SH-SY5Y (cell line): ENCODE measurements around the gene PRRX1.

ENCODE experiments used
- GATA2 ChIP-seq: IDR thresholded peaks from 2 replicates; pipeline ENCODE4 v1.6.1; 2011; ENCODE audit warnings: mild to moderate bottlenecking, low read depth, low read length
- GATA3 ChIP-seq: IDR thresholded peaks from 2 replicates; pipeline ENCODE4 v1.6.1; 2011; ENCODE audit warnings: low read depth, mild to moderate bottlenecking, low read length, moderate library complexity

DNA sequence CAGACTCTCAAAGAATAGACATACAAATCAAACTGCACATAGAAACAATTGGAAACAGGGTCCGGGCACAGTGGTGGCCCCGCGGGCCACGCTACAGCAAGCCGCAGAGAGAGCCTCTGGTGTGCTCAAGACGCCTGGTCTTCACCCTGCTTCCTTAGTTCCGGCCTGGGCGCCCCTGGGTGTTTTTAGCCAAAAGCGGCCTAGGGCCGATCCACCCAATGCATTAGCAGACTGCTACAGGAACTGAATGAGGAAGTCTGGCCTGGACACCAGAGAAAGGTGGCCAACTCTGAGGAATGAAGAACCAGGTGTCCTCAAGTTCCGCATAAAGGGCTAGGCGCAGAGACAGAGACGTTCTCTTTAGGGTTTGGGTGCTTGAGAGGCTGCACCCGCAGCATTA is 1.7 kb downstream of the PRRX1 start:
- TF ChIP-seq GATA2 (no peak), GATA3 (no peak)
